Neural progenitor cell (in vitro differentiated cells): ENCODE measurements around the gene CDH13.
A peak's percentile ranks its signal among the peaks of the same experiment; 100 is the strongest.

Source experiments
- CTCF ChIP-seq: fragments of 200-600 bp; sonication (generic); IDR thresholded peaks from 2 replicates; pipeline ENCODE4 v1.5.1; 2017; ENCODE audit warnings: antibody characterized with exemption, mild to moderate bottlenecking
- EZH2 ChIP-seq: fragments of 200-600 bp; sonication (generic); IDR thresholded peaks from 2 replicates; pipeline ENCODE4 v1.6.1; 2017; ENCODE audit warnings: antibody characterized with exemption, mild to moderate bottlenecking, moderate library complexity

GRCh38 chr16:82671741-82672140 is 45.0 kb downstream of the CDH13 start:
- TF ChIP-seq CTCF (peak; percentile 53), EZH2 (no peak)
